ENCODE measurements around the gene CD37. TPM values are rescaled to one million over a fixed set of nuclear protein-coding genes. Genes with fewer than 3 reads are reported as not detected.
"Not testable (repeated sequence)": the region's sequence is repeated elsewhere in the genome, so short reads cannot be mapped to it uniquely, and the experiment has no call there.

The CD37 gene
- total RNA-seq, 1 experiment from 2014 or later = not detected

DNA sequence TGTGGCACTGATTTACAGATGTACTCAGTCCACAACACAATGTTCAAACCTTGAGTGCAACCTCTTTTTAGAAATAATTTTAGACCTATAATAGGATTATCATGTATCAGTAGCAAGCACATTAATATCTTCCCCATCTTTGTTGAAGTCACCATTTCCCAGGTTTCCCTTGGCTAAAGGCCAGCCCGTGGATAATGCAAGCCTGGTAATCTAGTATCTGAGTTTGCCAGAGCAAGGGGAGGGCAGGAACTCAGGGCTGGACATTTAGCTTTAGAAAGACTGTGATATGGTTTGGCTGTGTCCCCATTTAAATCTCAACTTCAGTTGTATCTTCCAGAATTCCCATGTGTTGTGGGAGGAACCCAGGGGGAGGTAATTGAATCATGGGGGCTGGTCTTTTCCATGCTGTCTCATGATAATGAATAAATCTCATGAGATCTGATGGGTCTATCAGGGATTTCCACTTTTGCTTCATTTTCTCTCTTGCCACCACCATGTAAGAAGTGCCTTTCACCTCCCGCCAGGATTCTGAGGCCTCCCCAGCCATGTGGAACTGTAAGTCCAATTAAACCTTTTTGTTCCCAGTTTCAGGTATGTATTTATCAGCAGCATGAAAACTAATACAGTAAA lies 48.0 kb upstream of the CD37 start:
- Histone ChIP-seq H2AK5ac (ENCODE audit: insufficient read length, low read length) (no peak overlapping the region), H4K20me1 (ENCODE audit: control insufficient read depth, insufficient read depth, insufficient read length) (no peaks in the 10 kb centered on the region), H3T11ph (ENCODE audit: low read length) (no peak overlapping the region), H2BK20ac (ENCODE audit: low read depth, low read length, poor library complexity, severe bottlenecking) (no peak overlapping the region), H3K18ac (ENCODE audit: insufficient read length, low read depth, low read length) (no peak overlapping the region), H3K4me1 (ENCODE audit: insufficient read depth, low read length) (no peaks in the 10 kb centered on the region), H3K23ac (ENCODE audit: insufficient read length, low read depth, low read length) (no peak overlapping the region), H2BK15ac (ENCODE audit: low read depth, low read length) (no peak overlapping the region), H3K79me1 (ENCODE audit: insufficient read depth, low read depth, low read length, poor library complexity, severe bottlenecking) (no peaks in the 10 kb centered on the region), H3K27me3 (ENCODE audit: insufficient read depth, low read length) (no peaks in the 10 kb centered on the region), H3K4me2 (ENCODE audit: insufficient read depth, insufficient read length, low read length) (no peak overlapping the region), H2BK120ac (ENCODE audit: low read depth, low read length, poor library complexity, severe bottlenecking) (no peak overlapping the region), H4K8ac (replicated peaks; ENCODE audit: insufficient read length, low read depth, low read length) (no peak overlapping the region), H4K5ac (ENCODE audit: insufficient read length, low read depth, low read length) (no peak overlapping the region), H2AFZ (ENCODE audit: low read length) (no peak overlapping the region), H2BK12ac (ENCODE audit: insufficient read length, low read depth, low read length) (no peak overlapping the region), H3K14ac (ENCODE audit: insufficient read depth, low read length) (no peak overlapping the region), H3K79me2 (ENCODE audit: insufficient read depth, low read length) (no peaks in the 10 kb centered on the region), H3K9me3 (ENCODE audit: control insufficient read depth, low read depth, low read length) (no peaks in the 10 kb centered on the region), H3K9ac (ENCODE audit: extremely low read depth, insufficient read length, low read length) (no peak overlapping the region), H2BK5ac (ENCODE audit: insufficient read length, low read length) (no peak overlapping the region), H4K91ac (ENCODE audit: insufficient read length, low read depth, low read length) (no peak overlapping the region), H3K23me2 (ENCODE audit: insufficient read length, low read depth, low read length, poor library complexity, severe bottlenecking) (no peaks in the 10 kb centered on the region), H3K56ac (ENCODE audit: insufficient read length, low read depth, low read length) (no peak overlapping the region), H3K4ac (ENCODE audit: low read depth, low read length) (no peak overlapping the region), H3K27ac (ENCODE audit: insufficient read length, low read depth, low read length) (no peak overlapping the region)
- no peak for DNase-seq
- Mint-ChIP-seq H3K36me3 (ENCODE audit: insufficient read depth in 1 of 3, low read depth in 3 of 3) (peaks cover 1 to 5% (median 2%) of the 10 kb centered on the region in 3 experiments; a peak in 2 of 7 replicates), H3K27me3 (ENCODE audit: low read depth) (peaks cover 16% of the 10 kb centered on the region), H3K4me3 (no peak overlapping the region), H3K27ac (no peak overlapping the region), H3K9me3 (peaks cover 17 to 21% of the 10 kb centered on the region in 2 experiments), H3K4me1 (no peaks in the 10 kb centered on the region; a peak in 1 of 4 replicates)
- WGBS (ENCODE audit: extremely low coverage, insufficient read length, low lambda C conversion rate) = no CpG with 5 or more reads among the region's 2 CpGs
- TF ChIP-seq, protein P1, sequence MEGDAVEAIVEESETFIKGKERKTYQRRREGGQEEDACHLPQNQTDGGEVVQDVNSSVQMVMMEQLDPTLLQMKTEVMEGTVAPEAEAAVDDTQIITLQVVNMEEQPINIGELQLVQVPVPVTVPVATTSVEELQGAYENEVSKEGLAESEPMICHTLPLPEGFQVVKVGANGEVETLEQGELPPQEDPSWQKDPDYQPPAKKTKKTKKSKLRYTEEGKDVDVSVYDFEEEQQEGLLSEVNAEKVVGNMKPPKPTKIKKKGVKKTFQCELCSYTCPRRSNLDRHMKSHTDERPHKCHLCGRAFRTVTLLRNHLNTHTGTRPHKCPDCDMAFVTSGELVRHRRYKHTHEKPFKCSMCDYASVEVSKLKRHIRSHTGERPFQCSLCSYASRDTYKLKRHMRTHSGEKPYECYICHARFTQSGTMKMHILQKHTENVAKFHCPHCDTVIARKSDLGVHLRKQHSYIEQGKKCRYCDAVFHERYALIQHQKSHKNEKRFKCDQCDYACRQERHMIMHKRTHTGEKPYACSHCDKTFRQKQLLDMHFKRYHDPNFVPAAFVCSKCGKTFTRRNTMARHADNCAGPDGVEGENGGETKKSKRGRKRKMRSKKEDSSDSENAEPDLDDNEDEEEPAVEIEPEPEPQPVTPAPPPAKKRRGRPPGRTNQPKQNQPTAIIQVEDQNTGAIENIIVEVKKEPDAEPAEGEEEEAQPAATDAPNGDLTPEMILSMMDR (conservative IDR thresholded peaks at IDR 0.05) = no peak

DNA sequence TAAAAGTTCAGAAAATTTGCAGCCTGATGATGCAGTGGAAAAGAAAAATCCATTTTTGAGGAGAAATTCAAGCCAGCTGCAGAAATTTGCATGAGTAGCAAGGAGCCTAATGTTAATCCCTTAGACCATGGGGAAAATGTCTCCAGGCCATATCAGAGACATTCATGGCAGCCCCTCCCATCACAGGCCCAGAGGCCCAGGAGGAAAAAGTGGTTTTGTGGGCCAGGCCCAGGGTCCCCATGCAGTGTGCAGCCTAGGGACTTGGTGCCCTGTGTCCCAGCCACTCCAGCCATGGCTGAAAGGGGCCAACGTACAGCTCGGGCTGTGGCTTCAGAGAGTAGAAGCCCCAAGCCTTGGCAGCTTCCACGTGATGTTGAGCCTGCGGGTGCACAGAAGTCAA lies 47.0 kb upstream of the CD37 start:
- not testable (repeated sequence) for H3K14ac ChIP-seq (ENCODE audit: insufficient read depth, low read length); H3K27ac ChIP-seq (ENCODE audit: insufficient read length, low read depth, low read length); DNase-seq; H3T11ph ChIP-seq (ENCODE audit: low read length); H3K27me3 ChIP-seq (ENCODE audit: insufficient read depth, low read length); H3K9ac ChIP-seq (ENCODE audit: extremely low read depth, insufficient read length, low read length); H3K4me2 ChIP-seq (ENCODE audit: insufficient read depth, insufficient read length, low read length); H3K4me1 ChIP-seq (ENCODE audit: insufficient read depth, low read length); H2BK12ac ChIP-seq (ENCODE audit: insufficient read length, low read depth, low read length); H4K8ac ChIP-seq (replicated peaks; ENCODE audit: insufficient read length, low read depth, low read length); H3K27ac Mint-ChIP-seq; H4K5ac ChIP-seq (ENCODE audit: insufficient read length, low read depth, low read length); H2AFZ ChIP-seq (ENCODE audit: low read length); H3K56ac ChIP-seq (ENCODE audit: insufficient read length, low read depth, low read length); H3K4me1 Mint-ChIP-seq; H3K23ac ChIP-seq (ENCODE audit: insufficient read length, low read depth, low read length); H3K18ac ChIP-seq (ENCODE audit: insufficient read length, low read depth, low read length); H4K91ac ChIP-seq (ENCODE audit: insufficient read length, low read depth, low read length); H2BK15ac ChIP-seq (ENCODE audit: low read depth, low read length); H3K4me3 Mint-ChIP-seq; H3K36me3 Mint-ChIP-seq (ENCODE audit: insufficient read depth in 1 of 3, low read depth in 3 of 3); H2BK20ac ChIP-seq (ENCODE audit: low read depth, low read length, poor library complexity, severe bottlenecking); H2BK120ac ChIP-seq (ENCODE audit: low read depth, low read length, poor library complexity, severe bottlenecking); H3K4ac ChIP-seq (ENCODE audit: low read depth, low read length); H2BK5ac ChIP-seq (ENCODE audit: insufficient read length, low read length); H3K23me2 ChIP-seq (ENCODE audit: insufficient read length, low read depth, low read length, poor library complexity, severe bottlenecking); H3K79me1 ChIP-seq (ENCODE audit: insufficient read depth, low read depth, low read length, poor library complexity, severe bottlenecking); H3K9me3 ChIP-seq (ENCODE audit: control insufficient read depth, low read depth, low read length); H4K20me1 ChIP-seq (ENCODE audit: control insufficient read depth, insufficient read depth, insufficient read length); H3K79me2 ChIP-seq (ENCODE audit: insufficient read depth, low read length); H2AK5ac ChIP-seq (ENCODE audit: insufficient read length, low read length)
- WGBS (ENCODE audit: extremely low coverage, insufficient read length, low lambda C conversion rate) = no CpG with 5 or more reads among the region's 4 CpGs
- H3K27me3 Mint-ChIP-seq (ENCODE audit: low read depth) = peaks cover 16% of the 10 kb centered on the region
- H3K9me3 Mint-ChIP-seq = peaks cover 17 to 21% of the 10 kb centered on the region in 2 experiments

All from H9 (cell line).